ENCODE data around the gene GRIN2A.

GRIN2A gene

GRCh38 chr16:10202649-10203048, 20.4 kb upstream of the GRIN2A start:
- Histone ChIP-seq H3K36me3 (replicated peaks; ENCODE audit: insufficient read depth, low read length) (no peaks in the 10 kb centered on the region), H3K27me3 (replicated peaks; ENCODE audit: insufficient read depth, low read length) (no peaks in the 10 kb centered on the region), H3K79me2 (ENCODE audit: low read length) (no peaks in the 10 kb centered on the region), H3K4me1 (ENCODE audit: low read length) (no peaks in the 10 kb centered on the region), H3K9ac (ENCODE audit: low read length) (no peak overlapping the region), H4K20me1 (ENCODE audit: insufficient read depth, low read length) (no peaks in the 10 kb centered on the region), H3F3A (ENCODE audit: insufficient read depth, low read length) (no peaks in the 10 kb centered on the region), H3K27ac (ENCODE audit: low read length) (no peak overlapping the region), H3K9me3 (replicated peaks; ENCODE audit: insufficient read depth, low read length) (no peaks in the 10 kb centered on the region), H3K4me2 (ENCODE audit: low read depth, low read length) (no peak overlapping the region), H3K4me3 (ENCODE audit: low read length) (no peak overlapping the region), H2AFZ (ENCODE audit: low read length) (no peak overlapping the region), H3K9me2 (replicated peaks; ENCODE audit: insufficient read depth, low read length) (no peaks in the 10 kb centered on the region)
- no peak for DNase-seq
- TF ChIP-seq EZH2 (optimal IDR thresholded peaks at IDR 0.05; ENCODE audit: low read depth, low read length), result no peak
- TF ChIP-seq CTCF (IDR thresholded peaks at IDR 0.05; ENCODE audit: low read length), result peak; percentile 18; the same call in 1 of the 2 replicates
- TF ChIP-seq EZH2phosphoT487 (IDR thresholded peaks at IDR 0.05; ENCODE audit: low read length), result no peak

DNA sequence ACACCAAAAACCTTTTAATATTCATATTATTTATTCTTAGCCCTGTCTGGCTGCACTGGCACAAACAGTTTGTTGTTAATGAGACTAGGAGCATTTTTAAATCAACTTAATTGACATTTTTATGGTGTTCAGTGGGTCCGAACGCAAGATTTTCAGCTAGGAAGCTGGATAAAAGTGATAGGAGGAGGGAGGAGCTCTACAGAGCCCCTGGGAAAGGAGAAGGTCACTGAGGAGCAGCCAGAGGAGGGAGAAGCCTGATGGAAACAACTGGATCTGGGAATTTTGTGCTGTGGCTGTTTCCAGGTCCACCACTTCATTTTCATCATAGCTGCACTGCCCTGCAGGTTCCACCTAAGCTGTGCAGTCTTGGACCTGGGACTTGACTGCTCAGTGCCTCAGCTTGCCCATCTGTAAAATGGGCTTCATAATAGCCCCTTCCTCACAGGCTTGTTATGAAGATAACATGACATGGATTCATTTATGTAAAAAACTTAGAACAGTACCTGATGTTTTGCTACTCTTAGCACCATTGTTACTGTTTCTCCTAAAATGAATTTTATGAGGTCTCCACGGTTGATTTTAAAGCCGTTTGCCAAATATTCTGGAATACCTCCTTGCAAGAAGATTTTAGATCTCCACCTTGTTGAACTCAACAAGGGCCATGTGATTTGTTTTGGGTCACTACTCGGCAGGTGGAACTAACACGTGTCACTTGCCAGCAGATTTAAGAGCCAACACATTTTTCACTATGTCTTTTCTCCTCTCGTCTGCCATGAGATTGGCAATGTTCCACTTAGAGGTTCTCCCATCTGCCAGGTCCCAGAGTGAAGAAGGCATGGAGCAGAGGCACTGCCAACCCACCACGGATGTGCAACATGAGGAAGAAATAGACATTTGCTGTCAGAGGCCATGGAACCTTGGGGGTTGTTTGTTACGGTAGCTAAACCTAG, 18.7 kb upstream of the GRIN2A start:
- Histone ChIP-seq H3K9me2 (replicated peaks; ENCODE audit: insufficient read depth, low read length) (no peaks in the 10 kb centered on the region), H3K9ac (ENCODE audit: low read length) (no peak overlapping the region), H3F3A (ENCODE audit: insufficient read depth, low read length) (no peaks in the 10 kb centered on the region), H2AFZ (ENCODE audit: low read length) (no peak overlapping the region), H3K4me3 (ENCODE audit: low read length) (no peak overlapping the region), H3K27ac (ENCODE audit: low read length) (no peak overlapping the region), H3K4me2 (ENCODE audit: low read depth, low read length) (no peak overlapping the region), H3K4me1 (ENCODE audit: low read length) (no peaks in the 10 kb centered on the region), H4K20me1 (ENCODE audit: insufficient read depth, low read length) (no peaks in the 10 kb centered on the region), H3K9me3 (replicated peaks; ENCODE audit: insufficient read depth, low read length) (no peaks in the 10 kb centered on the region), H3K27me3 (replicated peaks; ENCODE audit: insufficient read depth, low read length) (no peaks in the 10 kb centered on the region), H3K36me3 (replicated peaks; ENCODE audit: insufficient read depth, low read length) (no peaks in the 10 kb centered on the region), H3K79me2 (ENCODE audit: low read length) (no peaks in the 10 kb centered on the region)
- TF ChIP-seq CTCF (IDR thresholded peaks at IDR 0.05; ENCODE audit: low read length) (no peak), EZH2phosphoT487 (IDR thresholded peaks at IDR 0.05; ENCODE audit: low read length) (no peak), EZH2 (optimal IDR thresholded peaks at IDR 0.05; ENCODE audit: low read depth, low read length) (no peak)
- DNase-seq, result no peak

DNA sequence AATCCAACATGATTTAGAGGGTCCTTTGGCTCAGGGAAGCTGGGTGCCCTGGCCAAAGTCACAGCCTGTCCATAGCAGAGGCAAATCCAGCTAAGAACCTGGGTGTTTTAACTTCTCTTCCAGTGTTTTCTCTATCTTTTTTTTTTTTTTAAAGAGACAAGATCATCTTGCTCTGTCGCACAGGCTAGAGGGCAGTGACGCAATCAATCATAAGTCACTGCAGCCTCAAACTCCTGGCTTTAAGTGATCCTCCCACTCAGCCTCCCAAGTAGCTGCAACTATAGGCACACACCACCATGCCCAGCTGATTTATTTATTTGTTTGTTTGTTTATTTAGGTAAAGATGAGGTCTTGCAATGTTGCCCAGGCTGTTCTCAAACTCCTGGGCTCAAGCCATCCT, 14.8 kb upstream of the GRIN2A start:
- Histone ChIP-seq H3F3A (ENCODE audit: insufficient read depth, low read length) (no peaks in the 10 kb centered on the region), H3K9me2 (replicated peaks; ENCODE audit: insufficient read depth, low read length) (no peaks in the 10 kb centered on the region), H3K9me3 (replicated peaks; ENCODE audit: insufficient read depth, low read length) (no peaks in the 10 kb centered on the region), H3K27ac (ENCODE audit: low read length) (no peak overlapping the region), H3K79me2 (ENCODE audit: low read length) (no peaks in the 10 kb centered on the region), H4K20me1 (ENCODE audit: insufficient read depth, low read length) (no peaks in the 10 kb centered on the region), H3K9ac (ENCODE audit: low read length) (no peak overlapping the region), H3K4me1 (ENCODE audit: low read length) (no peaks in the 10 kb centered on the region), H3K36me3 (replicated peaks; ENCODE audit: insufficient read depth, low read length) (no peaks in the 10 kb centered on the region), H2AFZ (ENCODE audit: low read length) (no peak overlapping the region), H3K4me3 (ENCODE audit: low read length) (no peak overlapping the region), H3K27me3 (replicated peaks; ENCODE audit: insufficient read depth, low read length) (no peaks in the 10 kb centered on the region), H3K4me2 (ENCODE audit: low read depth, low read length) (no peak overlapping the region)
- no peak for TF ChIP-seq EZH2 (optimal IDR thresholded peaks at IDR 0.05; ENCODE audit: low read depth, low read length)
- no peak for TF ChIP-seq CTCF (IDR thresholded peaks at IDR 0.05; ENCODE audit: low read length)
- no peak for TF ChIP-seq EZH2phosphoT487 (IDR thresholded peaks at IDR 0.05; ENCODE audit: low read length)
- DNase-seq, result no peak
